H1 (cell line): ENCODE data around the gene DMAC1. TPM values are rescaled to one million over a fixed set of nuclear protein-coding genes. Genes with fewer than 3 reads are reported as not detected.

Experiments
- CTCF ChIA-PET: fragments of 300-600 bp; sonication (Branson Sonifier 250); formaldehyde crosslinking; loops from one replicate; lab custom pipeline; 2021; ENCODE audit not compliant: partially characterized antibody; lab: Charles Lee
- POLR2A ChIA-PET: fragments of 300-600 bp; sonication (Branson Sonifier 250); formaldehyde crosslinking; loops from one replicate; lab custom pipeline; 2021; ENCODE audit warnings: inconsistent platforms; ENCODE audit not compliant: partially characterized antibody; lab: Charles Lee
- DNase-seq, 2 experiments: peaks; one replicate each; pipeline versions ENCODE4 v3.0.0 to v3.0.0-alpha.2; 2010 to 2022; ENCODE audit warnings: low spot score in 2 of 2, low read depth in 1 of 2, mixed read lengths in 1 of 2
- FAIRE-seq: peaks from 2 replicates; lab custom pipeline; 2011; peaks lifted over from hg19 to GRCh38; lab: Jason Lieb, UNC
- H2AFZ ChIP-seq: 2 replicates; pipeline ENCODE4 v1.8.1; 2012; ENCODE audit warnings: low read length, inconsistent platforms
- H2AK5ac ChIP-seq: 2 replicates; pipeline ENCODE4 v1.6.1; 2013; ENCODE audit warnings: low read depth, low read length
- H2BK120ac ChIP-seq: replicated peaks from 2 replicates; pipeline ENCODE3; 2013; ENCODE audit warnings: low read depth, low read length, inconsistent platforms
- H2BK12ac ChIP-seq: 2 replicates; pipeline ENCODE4 v1.6.1; 2013; ENCODE audit warnings: low read depth, low read length
- H2BK15ac ChIP-seq: 2 replicates; pipeline ENCODE4 v1.6.1; 2013; ENCODE audit warnings: low read length
- H2BK20ac ChIP-seq: 2 replicates; pipeline ENCODE4 v1.6.1; 2013; ENCODE audit warnings: low read length
- H2BK5ac ChIP-seq: 2 replicates; pipeline ENCODE4 v1.6.1; 2013; ENCODE audit warnings: low read depth, low read length
- H3K14ac ChIP-seq: 2 replicates; pipeline ENCODE4 v1.6.1; 2013; ENCODE audit warnings: inconsistent platforms; ENCODE audit not compliant: insufficient read length
- H3K18ac ChIP-seq: 2 replicates; pipeline ENCODE4 v1.6.1; 2013; ENCODE audit warnings: low read length; ENCODE audit errors: extremely low read depth
- H3K23ac ChIP-seq: 2 replicates; pipeline ENCODE4 v1.6.1; 2013; ENCODE audit warnings: inconsistent platforms; ENCODE audit not compliant: insufficient read length
- H3K23me2 ChIP-seq: 2 replicates; pipeline ENCODE4 v1.6.1; 2013; ENCODE audit warnings: low read depth, low read length
- H3K27ac ChIP-seq: 2 replicates; pipeline ENCODE4 v1.6.1; 2011; ENCODE audit warnings: low read depth, low read length, inconsistent platforms
- H3K27me3 ChIP-seq, 4 experiments: replicated peaks in 1 of 4; 1 replicate in 1 of 4; 2 replicates in 3 of 4; pipeline versions ENCODE4 v1.6.1 to v1.8.1; 2011 to 2013; ENCODE audit warnings: low read length in 3 of 4, mild to moderate bottlenecking in 3 of 4, inconsistent platforms in 2 of 4, mixed read lengths in 2 of 4, moderate library complexity in 1 of 4; ENCODE audit not compliant: control insufficient read depth in 3 of 4, insufficient read depth in 3 of 4; ENCODE audit errors: extremely low read depth in 1 of 4
- H3K36me3 ChIP-seq, 4 experiments: 2 replicates each; pipeline versions ENCODE4 v1.6.1 to v1.8.1; 2011 to 2013; ENCODE audit warnings: mild to moderate bottlenecking in 4 of 4, low read length in 3 of 4, moderate library complexity in 2 of 4, control low read depth in 1 of 4, inconsistent platforms in 1 of 4; ENCODE audit not compliant: insufficient read depth in 4 of 4, control insufficient read depth in 2 of 4
- H3K4ac ChIP-seq: replicated peaks from 2 replicates; pipeline ENCODE3; 2013; ENCODE audit warnings: low read length, low read depth, mixed read lengths, inconsistent platforms; ENCODE audit not compliant: insufficient read length
- H3K4me1 ChIP-seq, 4 experiments: replicated peaks in 1 of 4; 1 replicate in 1 of 4; 2 replicates in 3 of 4; pipeline versions ENCODE4 v1.6.1 to v1.8.1; 2011 to 2013; ENCODE audit warnings: low read length in 3 of 4, inconsistent platforms in 2 of 4, mixed read lengths in 1 of 4; ENCODE audit not compliant: insufficient read depth in 4 of 4, control insufficient read depth in 3 of 4
- H3K4me2 ChIP-seq, 2 experiments: 2 replicates each; pipeline versions ENCODE4 v1.6.1 to v1.8.1; 2011 to 2013; ENCODE audit warnings: low read depth in 2 of 2, low read length in 2 of 2, control low read depth in 1 of 2, inconsistent platforms in 1 of 2, mild to moderate bottlenecking in 1 of 2; ENCODE audit not compliant: insufficient read depth in 1 of 2
- H3K4me3 ChIP-seq, 4 experiments: fragments of 200-600, 300-600 bp in 1 of 4; sonication (generic), shearing (Covaris generic), sonication (Bioruptor Twin) in 1 of 4; 2 replicates each; pipeline versions ENCODE4 v1.5.1 to v1.8.1; 2011 to 2016; ENCODE audit warnings: low read length in 4 of 4, low read depth in 3 of 4, control low read depth in 2 of 4, inconsistent platforms in 2 of 4, mild to moderate bottlenecking in 2 of 4, mixed read lengths in 1 of 4, moderate library complexity in 1 of 4; ENCODE audit not compliant: insufficient read depth in 2 of 4; ENCODE audit errors: extremely low read depth in 1 of 4
- H3K56ac ChIP-seq: replicated peaks from 2 replicates; pipeline ENCODE3; 2013; ENCODE audit warnings: low read depth, mild to moderate bottlenecking, mixed read lengths, low read length, inconsistent platforms; ENCODE audit not compliant: insufficient read length
- H3K79me1 ChIP-seq: 2 replicates; pipeline ENCODE4 v1.6.1; 2013; ENCODE audit warnings: low read depth, low read length, control low read depth
- H3K79me2 ChIP-seq, 2 experiments: 2 replicates each; pipeline versions ENCODE4 v1.6.1 to v1.8.1; 2012 to 2013; ENCODE audit warnings: low read length in 2 of 2, mild to moderate bottlenecking in 2 of 2, inconsistent platforms in 1 of 2; ENCODE audit not compliant: insufficient read depth in 2 of 2, control insufficient read depth in 1 of 2
- H3K9ac ChIP-seq, 4 experiments: replicated peaks in 1 of 4; 1 replicate in 1 of 4; 2 replicates in 3 of 4; pipeline versions ENCODE4 v1.6.1 to v1.8.1; 2011 to 2013; ENCODE audit warnings: low read depth in 3 of 4, low read length in 3 of 4, control low read depth in 2 of 4, mild to moderate bottlenecking in 2 of 4, moderate library complexity in 2 of 4, inconsistent platforms in 1 of 4; ENCODE audit errors: extremely low read depth in 1 of 4
- H3K9me3 ChIP-seq, 2 experiments: 2 replicates each; pipeline versions ENCODE4 v1.6.1 to v1.8.1; 2012 to 2013; ENCODE audit warnings: mild to moderate bottlenecking in 2 of 2, moderate library complexity in 2 of 2, control low read depth in 1 of 2, inconsistent platforms in 1 of 2, low read depth in 1 of 2, low read length in 1 of 2, mixed read lengths in 1 of 2; ENCODE audit not compliant: insufficient read depth in 2 of 2
- H4K20me1 ChIP-seq, 2 experiments: replicated peaks in 1 of 2; 2 replicates each; pipeline versions ENCODE3 to v1.8.1; 2011 to 2013; ENCODE audit warnings: inconsistent platforms in 2 of 2, low read length in 2 of 2, mild to moderate bottlenecking in 1 of 2; ENCODE audit not compliant: insufficient read depth in 2 of 2, control insufficient read depth in 1 of 2
- H4K5ac ChIP-seq: 2 replicates; pipeline ENCODE4 v1.6.1; 2013; ENCODE audit warnings: low read length, low read depth, mixed read lengths, inconsistent platforms; ENCODE audit not compliant: insufficient read length
- H4K8ac ChIP-seq: 2 replicates; pipeline ENCODE4 v1.8.0; 2013; ENCODE audit warnings: mild to moderate bottlenecking, moderate library complexity, low read length, inconsistent platforms; ENCODE audit not compliant: insufficient read depth; ENCODE audit errors: extremely low read depth
- H4K91ac ChIP-seq: replicated peaks from 2 replicates; pipeline ENCODE3; 2013; ENCODE audit warnings: low read length, mixed read lengths, inconsistent platforms; ENCODE audit not compliant: insufficient read length
- FOSL1 ChIP-seq: IDR thresholded peaks from 2 replicates; pipeline ENCODE4 v1.6.1; 2011; ENCODE audit warnings: mild to moderate bottlenecking, low read depth, low read length, moderate library complexity; ENCODE audit not compliant: insufficient read depth
- NRF1 ChIP-seq: IDR thresholded peaks from 2 replicates; pipeline ENCODE4 v1.6.1; 2011; ENCODE audit warnings: mild to moderate bottlenecking, low read depth, low read length, improper control_type of control experiment
- RAD21 ChIP-seq, 2 experiments: IDR thresholded peaks in 1 of 2; conservative IDR thresholded peaks in 1 of 2; 2 replicates each; pipeline ENCODE4 v1.6.1; 2011; ENCODE audit warnings: low read depth in 2 of 2, low read length in 2 of 2, improper control_type of control experiment in 1 of 2, inconsistent platforms in 1 of 2, mild to moderate bottlenecking in 1 of 2, moderate library complexity in 1 of 2
- WGBS, 2 experiments: shearing (Covaris generic) in 1 of 2; methylation state at CpG; one replicate each; pipeline versions ENCODE4 v1.1.6 to v1.1.7; 2013 to 2015; ENCODE audit warnings: low lambda C conversion rate in 2 of 2, mixed read lengths in 2 of 2, inconsistent platforms in 1 of 2, low coverage in 1 of 2, missing lambda C conversion rate in 1 of 2; ENCODE audit not compliant: insufficient replicate concordance in 2 of 2, insufficient coverage in 1 of 2, insufficient read length in 1 of 2; ENCODE audit errors: extremely low coverage in 1 of 2, missing lambda C conversion rate in 1 of 2; 5-methylcytosine and 5-hydroxymethylcytosine counted together
- polyA plus RNA-seq, 7 experiments: library from polyadenylated mRNA; depleted of rRNA in 3 of 7; stranded (reverse) in 5 of 7; unstranded in 2 of 7; fragments of >200 nt in 5 of 7; fragments of 200-250 nt in 2 of 7; gene quantifications; 1 replicate in 5 of 7; 2 replicates in 1 of 7; 4 replicates in 1 of 7; pipeline versions ENCODE4 v1.2.1 to v1.2.3, GENCODE V29; 2011 to 2013; ENCODE audit warnings: missing spikeins in 2 of 7, mixed read lengths in 2 of 7
- total RNA-seq: library from RNA; stranded (reverse); fragmentation: NEBNext Ultra II Directional; extraction: Animal tissue kit (Norgen Biotek cat#: 25700); gene quantifications from 2 replicates; pipeline ENCODE4 v1.2.1, GENCODE V29; 2021
- TF ChIP-seq, protein P1 (sequence below): IDR thresholded peaks from 2 replicates; pipeline ENCODE4 v1.6.1; 2012; ENCODE audit warnings: inconsistent platforms

DMAC1 gene
- total and polyA plus RNA-seq, 2 of the 8 experiments (the other 6 are each of a cell fraction or from before 2014, with no cell fraction given), result 30.4 to 89.4 TPM

DNA sequence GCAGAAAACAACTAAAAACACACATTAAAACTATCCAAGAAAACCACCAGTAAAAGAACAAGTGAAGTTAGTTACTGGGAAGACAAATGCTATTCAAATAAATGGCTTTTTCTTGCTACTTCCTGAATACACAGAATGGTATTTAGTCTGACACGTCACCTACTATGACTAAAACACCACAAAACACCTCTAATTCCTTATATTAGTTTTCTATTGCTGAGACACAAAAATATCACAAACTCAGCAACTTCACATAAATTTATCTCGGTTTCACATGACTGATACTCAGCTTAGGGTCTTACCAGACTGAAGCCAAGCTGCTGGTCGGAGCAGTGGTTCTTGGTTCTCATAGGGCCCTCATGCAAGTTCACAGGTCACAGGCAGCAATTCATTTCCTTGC lies 5.4 kb downstream of the DMAC1 start:
- FAIRE-seq (no peak), DNase-seq (no peak)
- H3K4me3 ChIP-seq, result no peak overlapping the region
- H3K27ac ChIP-seq, result no peak overlapping the region
- H3K14ac ChIP-seq, result no peak overlapping the region
- no peak overlapping the region for H3K4ac ChIP-seq
- no peak overlapping the region for H4K8ac ChIP-seq
- H2BK120ac ChIP-seq, result no peak overlapping the region
- H3K23ac ChIP-seq, result no peak overlapping the region
- H2AFZ ChIP-seq, result no peak overlapping the region
- H3K9ac ChIP-seq, result no peak overlapping the region
- no peaks in the 10 kb centered on the region; the same call in 1 of the 2 replicates for H3K79me1 ChIP-seq
- no peaks in the 10 kb centered on the region for H3K23me2 ChIP-seq
- no peak overlapping the region for H2AK5ac ChIP-seq
- H4K20me1 ChIP-seq, result peaks cover 2% of the 10 kb centered on the region in 2 experiments
- H2BK12ac ChIP-seq, result no peak overlapping the region
- H2BK15ac ChIP-seq, result no peak overlapping the region
- H3K18ac ChIP-seq, result no peak overlapping the region
- peaks cover 0 to 3% (median 1%) of the 10 kb centered on the region in 4 experiments; a peak in 2 of 7 replicates for H3K4me1 ChIP-seq
- WGBS, 2 experiments, result 96% methylated on average over 3 of the region's 3 CpGs; no CpG with 5 or more reads in 1 of the 2 experiments
- ChIA-PET POLR2A (no interaction called here), CTCF (no interaction called here)
- no peak overlapping the region for H2BK20ac ChIP-seq
- peaks cover 0 to 15% of the 10 kb centered on the region in 2 experiments; a peak in 2 of 4 replicates for H3K79me2 ChIP-seq
- no peak overlapping the region for H4K5ac ChIP-seq
- TF ChIP-seq NRF1 (no peak), RAD21 (IDR thresholded peaks at IDR 0.05 in 1 of 2, conservative IDR thresholded peaks at IDR 0.05 in 1 of 2; ENCODE audit: low read depth in 2 of 2, low read length in 2 of 2) (no peak), FOSL1 (no peak)
- TF ChIP-seq, protein P1, sequence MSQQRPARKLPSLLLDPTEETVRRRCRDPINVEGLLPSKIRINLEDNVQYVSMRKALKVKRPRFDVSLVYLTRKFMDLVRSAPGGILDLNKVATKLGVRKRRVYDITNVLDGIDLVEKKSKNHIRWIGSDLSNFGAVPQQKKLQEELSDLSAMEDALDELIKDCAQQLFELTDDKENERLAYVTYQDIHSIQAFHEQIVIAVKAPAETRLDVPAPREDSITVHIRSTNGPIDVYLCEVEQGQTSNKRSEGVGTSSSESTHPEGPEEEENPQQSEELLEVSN, result no peak
- H3K4me2 ChIP-seq, result no peak overlapping the region
- H3K56ac ChIP-seq, result no peak overlapping the region
- no peak overlapping the region for H4K91ac ChIP-seq
- peaks cover 7 to 51% (median 24%) of the 10 kb centered on the region in 4 experiments; a peak in 7 of 8 replicates for H3K36me3 ChIP-seq
- H3K27me3 ChIP-seq, result no peaks in the 10 kb centered on the region
- H3K9me3 ChIP-seq, result no peaks in the 10 kb centered on the region
- H2BK5ac ChIP-seq, result no peak overlapping the region
